HepG2 (cell line): Measurements from ENCODE around the gene SERPINB1. TPM values are rescaled to one million over a fixed set of nuclear protein-coding genes. Genes with fewer than 3 reads are reported as not detected.

ENCODE experiments used
- ATAC-seq: fragments of 200-7000 bp; cut with Tn5 transposase; 3 replicates; pipeline ENCODE4 v1.9.1; 2020; ENCODE audit warnings: mild to moderate bottlenecking, moderate library complexity
- BruUV-seq: library from RNA; stranded (reverse); fragments of 400-500 nt; replicated peaks from 2 replicates; lab custom pipeline; 2021; lab: Mats Ljungman, UMichigan
- CTCF ChIA-PET: fragments of 300-600 bp; formaldehyde crosslinking; extraction: SDS; loops from one replicate; lab custom pipeline; 2021; ENCODE audit warnings: low total read pairs, inconsistent platforms, low intra/inter-chr PET ratio; lab: Yijun Ruan, JAX
- POLR2A ChIA-PET: fragments of 350-600 bp; sonication (Branson Sonifier 250); formaldehyde crosslinking; loops from one replicate; lab custom pipeline; 2020; ENCODE audit warnings: antibody characterized with exemption, inconsistent platforms; lab: Yijun Ruan, JAX
- DNase-seq: peaks from one replicate; pipeline ENCODE4 v3.0.0-alpha.2; 2015; ENCODE audit warnings: low spot score
- FAIRE-seq: peaks from 3 replicates; lab custom pipeline; 2011; peaks lifted over from hg19 to GRCh38; lab: Jason Lieb, UNC
- H2AFZ ChIP-seq: one replicate; pipeline ENCODE4 v1.6.1; 2011; ENCODE audit warnings: low read length, inconsistent platforms
- H3K27ac ChIP-seq: fragments of 300-600 bp; 3 replicates; pipeline ENCODE4 v1.8.0; 2011; ENCODE audit warnings: mixed run types, mild to moderate bottlenecking, mixed read lengths, low read length, inconsistent platforms; ENCODE audit not compliant: insufficient read depth; ENCODE audit errors: extremely low read length
- H3K27me3 ChIP-seq, 2 experiments: fragments of 200-600 bp in 1 of 2; 2 replicates in 1 of 2; 3 replicates in 1 of 2; pipeline versions ENCODE4 v1.6.0 to v1.8.0; 2011; ENCODE audit warnings: low read length in 2 of 2, mild to moderate bottlenecking in 2 of 2, moderate library complexity in 2 of 2, inconsistent platforms in 1 of 2; ENCODE audit not compliant: insufficient read depth in 2 of 2, control insufficient read depth in 1 of 2
- H3K36me3 ChIP-seq, 2 experiments: fragments of 200-600 bp in 1 of 2; replicated peaks in 1 of 2; 2 replicates in 1 of 2; 3 replicates in 1 of 2; pipeline versions ENCODE4 v1.5.1 to v1.8.0; 2011; ENCODE audit warnings: low read length in 2 of 2, inconsistent platforms in 1 of 2; ENCODE audit not compliant: insufficient read depth in 2 of 2, control insufficient read depth in 1 of 2
- H3K4me1 ChIP-seq: 2 replicates; pipeline ENCODE4 v1.5.1; 2012; ENCODE audit warnings: low read length, inconsistent platforms; ENCODE audit not compliant: insufficient read depth
- H3K4me2 ChIP-seq: 2 replicates; pipeline ENCODE4 v1.6.0; 2011; ENCODE audit warnings: low read depth, low read length, inconsistent platforms
- H3K4me3 ChIP-seq, 3 experiments: fragments of 200-600 bp in 1 of 3; sonication (generic), shearing (Covaris generic) in 1 of 3; replicated peaks in 1 of 3; 2 replicates each; pipeline ENCODE4 v1.5.1; 2011 to 2016; ENCODE audit warnings: low read length in 3 of 3, inconsistent platforms in 2 of 3, low read depth in 2 of 3, mild to moderate bottlenecking in 2 of 3, control low read depth in 1 of 3, mixed read lengths in 1 of 3; ENCODE audit not compliant: insufficient read depth in 1 of 3
- H3K79me2 ChIP-seq: one replicate; pipeline ENCODE4 v1.6.1; 2011; ENCODE audit warnings: low read length, inconsistent platforms; ENCODE audit not compliant: insufficient read depth
- H3K9ac ChIP-seq: 2 replicates; pipeline ENCODE4 v1.6.0; 2011; ENCODE audit warnings: mild to moderate bottlenecking, low read depth, low read length, inconsistent platforms; ENCODE audit not compliant: insufficient read depth
- H3K9me3 ChIP-seq: 2 replicates; pipeline ENCODE4 v1.5.1; 2012; ENCODE audit warnings: mild to moderate bottlenecking, low read length
- H4K20me1 ChIP-seq: 2 replicates; pipeline ENCODE4 v1.6.0; 2011; ENCODE audit warnings: inconsistent platforms, mild to moderate bottlenecking, low read length, moderate library complexity; ENCODE audit not compliant: insufficient read depth
- AKNA ChIP-seq: sonication (generic); formaldehyde crosslinking; IDR thresholded peaks from 2 replicates; pipeline ENCODE4 v1.4.0; 2020; ENCODE audit warnings: missing genetic modification reagents, borderline replicate concordance
- ARNT ChIP-seq: fragments of 450-650 bp; IDR thresholded peaks from 2 replicates; pipeline ENCODE4 v1.6.1; 2017
- CBX5 ChIP-seq: sonication (generic); formaldehyde crosslinking; IDR thresholded peaks from 2 replicates; pipeline ENCODE4 v1.4.0; 2020; ENCODE audit warnings: missing genetic modification reagents, borderline replicate concordance
- CREM ChIP-seq, 2 experiments: sonication (generic) in 1 of 2; formaldehyde crosslinking in 1 of 2; IDR thresholded peaks; 2 replicates each; pipeline versions ENCODE4 v1.4.0 to v1.6.1; 2016 to 2020; ENCODE audit warnings: antibody characterized with exemption in 1 of 2, mild to moderate bottlenecking in 1 of 2, missing genetic modification reagents in 1 of 2
- HIVEP1 ChIP-seq: sonication (generic); formaldehyde crosslinking; IDR thresholded peaks from 2 replicates; pipeline ENCODE4 v1.4.0; 2020; ENCODE audit warnings: mild to moderate bottlenecking, missing genetic modification reagents
- MAZ ChIP-seq, 2 experiments: sonication (generic) in 1 of 2; formaldehyde crosslinking in 1 of 2; IDR thresholded peaks; 2 replicates each; pipeline versions ENCODE4 v1.5.0 to v1.6.1; 2012 to 2020; ENCODE audit warnings: low read depth in 2 of 2, mild to moderate bottlenecking in 2 of 2, borderline replicate concordance in 1 of 2, improper control_type of control experiment in 1 of 2, low read length in 1 of 2, missing genetic modification reagents in 1 of 2, moderate library complexity in 1 of 2
- MLLT10 ChIP-seq: sonication (generic); formaldehyde crosslinking; IDR thresholded peaks from 2 replicates; pipeline ENCODE4 v1.4.0; 2020; ENCODE audit warnings: missing genetic modification reagents
- TCF12 ChIP-seq, 2 experiments: fragments of 450-650 bp in 1 of 2; sonication (generic) in 1 of 2; formaldehyde crosslinking in 1 of 2; IDR thresholded peaks; 2 replicates each; pipeline versions ENCODE4 v1.6.1 to v1.8.0; 2017 to 2022; ENCODE audit warnings: antibody characterized with exemption in 1 of 2, mild to moderate bottlenecking in 1 of 2, missing genetic modification reagents in 1 of 2, moderate library complexity in 1 of 2
- ZNF790 ChIP-seq: sonication (generic); formaldehyde crosslinking; IDR thresholded peaks from 2 replicates; pipeline ENCODE4 v1.8.0; 2022; ENCODE audit warnings: missing genetic modification reagents, mild to moderate bottlenecking, borderline replicate concordance
- WGBS: methylation state at CpG from one replicate; pipeline ENCODE4 v1.1.6; 2017; ENCODE audit warnings: low lambda C conversion rate; 5-methylcytosine and 5-hydroxymethylcytosine counted together
- in situ Hi-C: cut with HindIII; loops from 2 replicates; pipeline ENCODE4 v1.10.0; 2017; ENCODE audit warnings: low pct_unique_long_range_greater_than_20kb; ENCODE audit not compliant: extremely low pct_ligation_motif_present
- intact Hi-C: fragments of 100-400 bp; cut with micrococcal nuclease; formaldehyde crosslinking; loops from one replicate; pipeline ENCODE4 v1.10.0; 2022; ENCODE audit not compliant: unreplicated experiment
- polyA plus RNA-seq, 8 experiments: library from polyadenylated mRNA; depleted of rRNA in 3 of 8; stranded (reverse) in 7 of 8; unstranded in 1 of 8; fragments of >200 nt; fragmentation: Illumina TruSeq in 4 of 8; extraction: Trizol in 4 of 8; gene quantifications; 2 replicates each; pipeline versions ENCODE4 v1.2.1 to v1.2.3, GENCODE V29; 2011 to 2016; ENCODE audit warnings: low read depth in 4 of 8, missing spikeins in 1 of 8, mixed read lengths in 1 of 8; ENCODE audit not compliant: insufficient read depth in 1 of 8
- total RNA-seq, 5 experiments: library from RNA; depleted of rRNA; stranded (reverse); fragments of >200 nt; fragmentation: Illumina TruSeq; extraction: Trizol; gene quantifications; 2 replicates each; pipeline ENCODE4 v1.2.3, GENCODE V29; 2016; ENCODE audit warnings: low read depth in 1 of 5
- TF ChIP-seq, protein P1 (sequence below): sonication (generic); formaldehyde crosslinking; IDR thresholded peaks from 2 replicates; pipeline ENCODE4 v1.4.0; 2020; ENCODE audit warnings: mild to moderate bottlenecking, missing genetic modification reagents, borderline replicate concordance

The SERPINB1 gene
- total and polyA plus RNA-seq, 2 of the 13 experiments (the other 11 are each of a cell fraction or from before 2014, with no cell fraction given): 41.4 to 60.5 TPM

GRCh38 chr6:2852514-2852855, 10.8 kb upstream of the SERPINB1 start:
- TF ChIP-seq CBX5 (CRISPR knock-in tag): no peak
- no peak for TF ChIP-seq ARNT
- TF ChIP-seq ZNF790 (CRISPR knock-in tag): no peak
- no peak for TF ChIP-seq AKNA (CRISPR knock-in tag)
- no peak for TF ChIP-seq MAZ (IDR thresholded peaks at IDR 0.05; ENCODE audit: borderline replicate concordance, low read depth, low read length)
- no peak for TF ChIP-seq MAZ (CRISPR knock-in tag; IDR thresholded peaks at IDR 0.05; ENCODE audit: low read depth)
- TF ChIP-seq TCF12 (IDR thresholded peaks at IDR 0.05): no peak
- TF ChIP-seq TCF12 (CRISPR knock-in tag; IDR thresholded peaks at IDR 0.05): no peak
- TF ChIP-seq CREM (IDR thresholded peaks at IDR 0.05): no peak
- no peak for TF ChIP-seq CREM (CRISPR knock-in tag; IDR thresholded peaks at IDR 0.05)
- no peak for TF ChIP-seq MLLT10
- TF ChIP-seq, protein P1, sequence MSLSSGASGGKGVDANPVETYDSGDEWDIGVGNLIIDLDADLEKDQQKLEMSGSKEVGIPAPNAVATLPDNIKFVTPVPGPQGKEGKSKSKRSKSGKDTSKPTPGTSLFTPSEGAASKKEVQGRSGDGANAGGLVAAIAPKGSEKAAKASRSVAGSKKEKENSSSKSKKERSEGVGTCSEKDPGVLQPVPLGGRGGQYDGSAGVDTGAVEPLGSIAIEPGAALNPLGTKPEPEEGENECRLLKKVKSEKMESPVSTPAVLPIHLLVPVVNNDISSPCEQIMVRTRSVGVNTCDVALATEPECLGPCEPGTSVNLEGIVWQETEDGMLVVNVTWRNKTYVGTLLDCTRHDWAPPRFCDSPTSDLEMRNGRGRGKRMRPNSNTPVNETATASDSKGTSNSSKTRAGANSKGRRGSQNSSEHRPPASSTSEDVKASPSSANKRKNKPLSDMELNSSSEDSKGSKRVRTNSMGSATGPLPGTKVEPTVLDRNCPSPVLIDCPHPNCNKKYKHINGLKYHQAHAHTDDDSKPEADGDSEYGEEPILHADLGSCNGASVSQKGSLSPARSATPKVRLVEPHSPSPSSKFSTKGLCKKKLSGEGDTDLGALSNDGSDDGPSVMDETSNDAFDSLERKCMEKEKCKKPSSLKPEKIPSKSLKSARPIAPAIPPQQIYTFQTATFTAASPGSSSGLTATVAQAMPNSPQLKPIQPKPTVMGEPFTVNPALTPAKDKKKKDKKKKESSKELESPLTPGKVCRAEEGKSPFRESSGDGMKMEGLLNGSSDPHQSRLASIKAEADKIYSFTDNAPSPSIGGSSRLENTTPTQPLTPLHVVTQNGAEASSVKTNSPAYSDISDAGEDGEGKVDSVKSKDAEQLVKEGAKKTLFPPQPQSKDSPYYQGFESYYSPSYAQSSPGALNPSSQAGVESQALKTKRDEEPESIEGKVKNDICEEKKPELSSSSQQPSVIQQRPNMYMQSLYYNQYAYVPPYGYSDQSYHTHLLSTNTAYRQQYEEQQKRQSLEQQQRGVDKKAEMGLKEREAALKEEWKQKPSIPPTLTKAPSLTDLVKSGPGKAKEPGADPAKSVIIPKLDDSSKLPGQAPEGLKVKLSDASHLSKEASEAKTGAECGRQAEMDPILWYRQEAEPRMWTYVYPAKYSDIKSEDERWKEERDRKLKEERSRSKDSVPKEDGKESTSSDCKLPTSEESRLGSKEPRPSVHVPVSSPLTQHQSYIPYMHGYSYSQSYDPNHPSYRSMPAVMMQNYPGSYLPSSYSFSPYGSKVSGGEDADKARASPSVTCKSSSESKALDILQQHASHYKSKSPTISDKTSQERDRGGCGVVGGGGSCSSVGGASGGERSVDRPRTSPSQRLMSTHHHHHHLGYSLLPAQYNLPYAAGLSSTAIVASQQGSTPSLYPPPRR (CRISPR knock-in tag): no peak
- TF ChIP-seq HIVEP1 (CRISPR knock-in tag): no peak
- WGBS: 74% methylated on average over 6 of the region's 6 CpGs
- BruUV-seq: no TSS peak
- H4K20me1 ChIP-seq: no peaks in the 10 kb centered on the region
- no peaks in the 10 kb centered on the region for H3K27me3 ChIP-seq
- no peak overlapping the region for H3K4me3 ChIP-seq
- intact Hi-C loops (no loop called here), in situ Hi-C loops (no loop called here)
- no peaks in the 10 kb centered on the region for H3K36me3 ChIP-seq
- no peak overlapping the region for H2AFZ ChIP-seq
- FAIRE-seq (no peak), ATAC-seq (no peak), DNase-seq (no peak)
- peaks cover 82% of the 10 kb centered on the region for H3K4me1 ChIP-seq
- POLR2A ChIA-PET: interaction anchor here (3.7 to 4.0 kb wide), 2 partner anchors 11 to 24 kb away, joined by 22 to 38 read pairs; partner anchors contain the start of gene SERPINB1
- no peak overlapping the region for H3K9ac ChIP-seq
- CTCF ChIA-PET: interaction anchor here (1.4 to 2.2 kb wide), 2 partner anchors 59 to 80 kb away, joined by 3 to 6 read pairs; no protein-coding TSS in a partner anchor
- no peak overlapping the region for H3K4me2 ChIP-seq
- no peak overlapping the region for H3K27ac ChIP-seq
- H3K79me2 ChIP-seq: no peaks in the 10 kb centered on the region
- no peaks in the 10 kb centered on the region for H3K9me3 ChIP-seq
